HS-27A (cell line): ENCODE measurements around the gene TICAM1.
"Not testable (repeated sequence)": the region's sequence is repeated elsewhere in the genome, so short reads cannot be mapped to it uniquely, and the experiment has no call there.

ENCODE experiments used
- DNase-seq: peaks from one replicate; pipeline ENCODE4 v3.0.0-alpha.2; 2012; ENCODE audit warnings: low read depth, missing footprints

Gene TICAM1

DNA sequence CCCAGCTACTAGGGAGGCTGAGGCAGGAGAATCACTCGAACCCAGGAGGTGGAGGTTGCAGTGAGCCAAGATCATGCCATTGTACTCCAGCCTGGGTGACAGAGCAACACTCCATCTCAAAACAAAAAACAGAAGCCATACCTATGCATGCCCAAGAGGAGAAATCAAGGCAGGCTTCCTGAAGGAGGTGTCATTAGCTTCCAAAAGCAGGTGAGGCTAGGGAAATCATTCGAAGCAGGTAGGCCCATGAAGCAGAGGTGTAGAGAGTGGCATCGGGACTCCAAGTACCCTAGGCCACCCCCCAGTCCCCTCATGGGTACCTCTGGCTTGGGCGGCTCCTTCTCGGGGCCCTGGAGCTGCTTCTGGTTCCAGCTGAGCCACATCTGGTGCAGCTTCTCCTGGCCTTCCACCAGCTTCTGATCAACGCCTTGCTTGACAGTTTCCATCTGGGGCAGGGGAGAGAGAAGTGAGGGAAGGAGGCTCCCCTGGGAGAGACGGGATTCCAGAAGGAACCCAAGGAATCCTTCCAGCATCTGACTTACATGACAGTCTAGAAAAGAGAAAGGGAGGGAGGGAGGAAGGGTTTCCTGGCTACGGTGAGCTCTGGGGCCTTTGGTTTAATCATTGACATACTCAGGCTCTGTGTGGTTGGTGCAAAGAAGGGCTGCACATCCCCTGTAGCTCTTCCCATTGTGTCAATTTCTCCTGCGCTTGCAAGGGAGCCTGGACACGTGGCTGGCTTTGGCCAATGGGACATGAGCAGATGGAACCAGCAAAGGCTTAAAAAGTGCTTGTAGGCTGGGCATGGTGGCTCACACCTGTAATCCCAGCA is 13.1 kb upstream of the TICAM1 start:
- no peak for DNase-seq

DNA sequence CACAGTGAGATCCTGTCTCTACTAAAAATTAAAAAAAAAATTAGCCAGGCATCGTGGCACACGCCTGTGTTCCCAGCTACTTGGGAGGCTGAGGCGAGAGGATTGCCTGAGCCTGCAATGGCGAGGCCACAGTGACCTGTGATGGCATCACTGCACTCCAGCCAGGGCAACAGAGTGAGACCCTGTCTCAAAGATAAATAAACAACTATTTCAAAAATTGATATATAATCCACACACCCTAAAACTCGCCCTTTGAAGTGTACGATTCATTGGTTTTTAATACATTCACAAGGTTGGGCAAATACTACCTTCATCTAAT is 12.1 kb upstream of the TICAM1 start:
- no peak for DNase-seq

DNA sequence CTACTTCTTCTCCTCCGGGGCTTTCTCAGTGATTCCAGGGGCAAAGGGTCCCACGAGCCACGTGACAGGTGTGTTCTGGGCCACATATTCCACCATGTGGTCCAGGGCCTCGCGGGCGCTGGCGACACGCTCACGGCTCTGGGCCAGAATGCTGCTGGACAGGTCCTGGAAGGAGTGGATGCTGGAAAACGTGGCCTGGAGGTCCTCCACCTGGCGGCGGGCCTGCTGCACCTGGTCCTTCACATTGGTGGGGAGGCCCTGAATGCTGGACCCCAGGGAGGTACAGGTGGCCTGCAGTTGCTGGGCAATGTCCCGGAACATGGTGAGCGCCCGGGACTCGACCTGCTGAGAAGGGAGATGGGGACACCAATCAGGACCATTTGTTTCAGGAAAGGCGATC is 7.7 kb upstream of the TICAM1 start:
- no peak for DNase-seq

DNA sequence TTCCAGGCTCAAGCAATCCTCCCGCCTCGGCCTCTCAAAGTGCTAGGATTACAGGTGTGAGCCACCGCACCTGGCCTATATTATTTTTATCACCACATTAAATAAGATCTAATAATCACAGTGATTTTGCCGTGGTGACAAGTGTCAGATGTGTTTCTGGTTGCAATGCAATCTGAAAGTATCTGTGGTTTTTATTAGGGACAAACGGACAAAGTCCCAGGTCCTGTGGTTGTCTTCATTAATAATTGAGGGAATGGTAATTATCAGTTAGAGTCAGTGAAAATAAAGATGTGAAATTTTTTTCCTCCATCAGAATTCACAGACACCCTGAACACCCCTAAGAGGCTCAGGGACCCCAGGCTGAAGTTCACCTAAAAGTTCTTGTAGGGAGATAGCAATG is 1.3 kb upstream of the TICAM1 start:
- no peak for DNase-seq

DNA sequence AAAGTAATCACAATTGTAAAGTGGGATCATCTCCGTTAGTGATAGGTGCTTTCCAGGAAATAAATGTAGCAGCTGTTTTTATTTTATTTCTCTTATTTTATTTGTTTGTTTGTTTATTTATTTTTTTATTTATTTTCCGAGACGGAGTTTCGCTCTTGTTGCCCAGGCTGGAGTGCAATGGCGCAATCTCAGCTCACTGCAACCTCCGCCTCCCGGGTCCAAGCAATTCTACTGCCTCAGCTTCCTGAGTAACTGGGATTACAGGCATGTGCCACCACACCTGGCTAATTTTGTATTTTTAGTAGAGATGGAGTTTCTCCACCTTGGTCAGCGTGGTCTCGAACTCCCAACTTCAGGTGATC is 448 bp upstream of the TICAM1 start:
- DNase-seq = not testable (repeated sequence)

DNA sequence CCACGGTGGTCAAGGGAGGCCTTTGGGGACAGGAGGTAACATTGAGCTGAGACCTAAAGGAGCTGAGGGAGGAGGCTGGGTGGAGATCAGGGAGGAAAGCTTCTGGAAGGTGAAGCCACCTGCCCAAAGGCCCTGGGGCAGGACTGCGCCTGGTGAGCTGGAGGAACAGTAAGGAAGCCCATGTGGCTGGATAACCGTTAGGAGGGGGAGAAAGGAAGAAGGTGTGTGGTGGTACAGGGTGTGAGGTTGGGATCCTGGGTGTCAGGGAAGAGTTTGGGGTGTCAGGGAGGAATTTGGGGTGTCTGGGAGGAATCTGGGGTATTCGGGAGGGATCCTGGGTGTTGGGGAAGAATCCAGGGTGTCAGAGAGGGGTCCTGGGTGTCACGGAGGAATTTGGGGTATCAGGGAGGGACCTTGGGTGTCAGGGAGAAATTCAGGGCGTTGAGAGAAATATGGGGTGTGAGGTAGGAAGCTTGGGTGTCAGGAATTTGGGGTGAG is 695 bp downstream of the TICAM1 start:
- no peak for DNase-seq

DNA sequence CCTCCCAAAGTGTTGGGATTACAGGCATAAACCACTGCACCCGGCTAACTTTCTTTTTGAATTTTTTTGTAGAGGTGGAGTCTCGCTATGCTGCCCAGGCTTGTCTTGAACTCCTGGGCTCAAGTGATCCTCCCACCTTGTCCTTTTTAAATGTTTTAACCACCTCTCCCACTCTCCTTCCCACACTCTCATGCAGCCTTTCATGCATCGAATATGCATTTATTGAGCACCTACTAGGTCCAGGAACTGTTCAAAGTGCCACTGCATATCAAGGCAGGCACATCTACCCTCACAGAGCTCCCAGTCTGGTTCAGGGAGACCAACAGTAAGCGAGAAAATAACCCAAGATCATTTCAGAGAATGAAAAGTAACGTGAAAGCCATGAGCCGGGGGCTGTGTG is 1.2 kb downstream of the TICAM1 start:
- no peak for DNase-seq

DNA sequence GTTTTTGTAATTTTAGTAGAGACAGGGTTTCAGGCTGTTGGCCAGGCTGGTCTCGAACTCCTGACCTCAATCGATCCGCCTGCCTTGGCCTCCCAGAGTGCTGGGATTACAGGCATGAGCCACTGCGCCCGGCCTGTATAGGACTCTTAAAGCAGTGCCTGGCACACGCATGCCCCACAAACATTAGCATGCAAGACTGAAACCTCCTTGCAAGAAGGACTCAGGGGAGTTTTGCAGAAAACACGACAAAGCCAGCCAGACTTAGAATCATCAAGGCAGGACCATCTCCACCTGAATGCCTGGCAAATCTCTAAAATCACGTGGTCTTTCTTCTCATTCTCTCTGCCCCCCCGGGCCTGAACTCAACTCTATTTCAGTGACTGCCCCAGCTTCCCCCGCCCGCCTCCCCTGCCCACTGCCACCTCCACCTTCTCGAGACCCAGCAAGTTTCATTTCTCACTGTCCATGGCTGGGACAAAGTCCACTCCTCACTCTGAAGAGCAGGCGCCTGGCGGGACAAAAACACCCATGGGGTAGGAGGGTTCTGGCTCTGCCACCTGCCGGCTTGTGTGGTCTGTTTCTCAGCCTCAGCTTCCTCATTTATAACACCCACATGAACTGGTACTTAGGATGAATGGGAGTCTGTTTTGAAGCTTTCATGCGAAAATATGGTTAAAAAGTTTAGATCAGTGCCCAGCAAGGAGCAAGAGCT is 2.4 kb downstream of the TICAM1 start:
- no peak for DNase-seq

DNA sequence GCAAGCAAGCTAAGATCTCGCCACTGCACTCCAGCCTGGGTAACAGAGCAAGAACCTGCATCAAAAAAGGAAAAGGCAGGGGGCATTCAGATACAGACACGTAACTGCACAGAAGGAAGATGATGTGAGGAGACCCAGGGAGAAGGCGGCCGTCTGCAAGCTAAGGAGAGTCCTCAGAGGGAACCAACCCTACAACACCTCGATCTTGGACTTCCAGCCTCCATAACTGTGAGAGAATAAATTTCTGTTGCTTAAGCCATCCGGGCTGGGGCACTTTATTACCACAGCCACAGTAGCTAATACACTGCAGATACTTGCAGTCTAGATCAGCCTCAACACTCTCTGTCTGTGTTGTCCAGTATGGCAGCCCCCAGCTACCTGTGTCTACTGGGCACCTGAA is 7.9 kb downstream of the TICAM1 start:
- DNase-seq = no peak

DNA sequence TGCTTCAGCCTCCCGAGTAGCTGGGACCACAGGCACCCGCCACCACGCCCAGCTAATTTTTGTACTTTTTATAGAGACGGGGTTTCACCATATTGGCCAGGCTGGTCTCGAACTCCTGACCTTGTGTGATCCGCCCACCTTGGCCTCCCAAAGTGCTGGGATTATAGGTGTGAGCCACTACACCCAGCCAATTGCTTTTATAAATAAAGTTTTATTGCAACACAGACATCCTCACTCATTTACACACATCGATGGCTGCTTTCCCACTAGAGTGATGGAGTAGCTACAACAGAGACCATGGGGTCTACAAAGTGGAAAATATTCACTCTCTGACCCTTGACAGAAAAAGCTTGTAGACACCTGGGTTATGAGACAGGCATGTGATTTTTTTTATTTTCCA is 9.2 kb downstream of the TICAM1 start:
- not testable (repeated sequence) for DNase-seq

DNA sequence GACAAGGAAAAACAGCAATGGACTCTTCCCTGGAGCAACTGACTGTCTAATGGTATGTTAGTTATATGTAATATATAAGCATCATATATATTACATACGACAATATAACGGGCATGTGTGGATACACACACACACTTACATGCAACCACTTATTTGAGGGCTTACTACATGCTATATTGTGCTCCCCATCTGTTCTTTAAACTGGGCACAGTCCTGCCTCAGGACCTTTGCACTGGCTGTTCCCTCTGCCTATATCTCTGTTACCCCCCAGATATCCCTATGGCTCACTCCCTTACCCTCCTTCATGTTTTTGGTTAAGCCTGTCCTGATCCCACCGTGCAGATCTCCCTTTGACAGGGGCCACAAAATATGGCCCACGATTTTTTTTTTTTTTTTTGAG is 10.2 kb downstream of the TICAM1 start:
- DNase-seq = no peak

DNA sequence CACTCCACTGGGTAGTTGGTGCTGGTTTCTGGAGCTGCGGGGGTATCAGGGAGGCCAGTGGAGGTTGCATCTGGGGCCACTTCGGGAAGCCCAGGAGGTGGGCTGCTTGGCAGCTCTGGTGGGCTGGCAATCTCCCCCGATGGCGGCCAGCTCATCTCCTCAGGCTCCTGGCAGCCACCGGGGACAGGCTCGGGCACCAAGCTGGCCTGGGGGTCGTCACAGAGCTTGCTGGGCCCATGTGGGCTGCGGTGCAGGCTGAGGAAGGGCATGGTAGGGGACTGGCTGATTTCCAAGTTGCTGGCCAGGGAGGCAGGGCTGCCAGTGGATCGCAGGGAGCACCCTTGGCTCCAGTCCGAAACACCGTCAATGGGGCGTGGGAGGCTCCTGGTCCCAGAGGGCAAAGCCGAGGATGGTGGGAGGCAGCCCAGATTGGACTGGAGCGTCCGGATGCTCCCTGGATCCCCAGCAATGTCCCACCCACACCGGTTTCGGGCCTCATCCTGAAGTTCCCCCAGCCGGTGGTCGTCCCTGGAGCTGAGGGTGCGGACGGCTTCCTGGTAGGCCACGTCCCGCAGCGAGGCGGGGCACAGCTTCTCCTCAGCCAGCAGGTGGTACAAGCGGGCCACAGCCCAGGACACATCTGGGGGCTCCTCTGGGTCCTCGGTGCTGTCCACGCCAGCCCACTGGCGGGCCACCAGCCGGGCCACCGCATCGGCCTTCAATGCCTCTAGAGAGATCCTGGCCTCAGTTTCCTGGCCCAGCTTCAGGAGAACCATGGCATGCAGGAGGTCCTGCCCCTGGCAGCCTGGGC is 13.8 kb downstream of the TICAM1 start:
- no peak for DNase-seq

DNA sequence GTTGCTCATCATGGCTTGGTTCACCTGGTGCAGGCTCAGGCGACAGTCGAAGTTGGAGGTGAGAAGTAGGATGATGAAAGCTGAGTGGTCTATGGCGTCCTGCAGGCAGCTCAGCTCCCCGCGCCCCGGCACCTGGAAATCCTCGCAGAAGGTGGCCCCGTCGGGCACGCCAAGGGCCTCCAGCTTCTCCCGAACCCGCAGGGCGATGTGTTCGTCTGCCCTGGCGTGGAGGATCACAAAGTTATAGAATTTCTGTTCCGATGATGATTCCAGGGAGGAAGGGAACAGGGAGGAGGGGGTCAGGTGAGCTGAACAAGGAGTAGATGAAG is 14.6 kb downstream of the TICAM1 start:
- DNase-seq = no peak

DNA sequence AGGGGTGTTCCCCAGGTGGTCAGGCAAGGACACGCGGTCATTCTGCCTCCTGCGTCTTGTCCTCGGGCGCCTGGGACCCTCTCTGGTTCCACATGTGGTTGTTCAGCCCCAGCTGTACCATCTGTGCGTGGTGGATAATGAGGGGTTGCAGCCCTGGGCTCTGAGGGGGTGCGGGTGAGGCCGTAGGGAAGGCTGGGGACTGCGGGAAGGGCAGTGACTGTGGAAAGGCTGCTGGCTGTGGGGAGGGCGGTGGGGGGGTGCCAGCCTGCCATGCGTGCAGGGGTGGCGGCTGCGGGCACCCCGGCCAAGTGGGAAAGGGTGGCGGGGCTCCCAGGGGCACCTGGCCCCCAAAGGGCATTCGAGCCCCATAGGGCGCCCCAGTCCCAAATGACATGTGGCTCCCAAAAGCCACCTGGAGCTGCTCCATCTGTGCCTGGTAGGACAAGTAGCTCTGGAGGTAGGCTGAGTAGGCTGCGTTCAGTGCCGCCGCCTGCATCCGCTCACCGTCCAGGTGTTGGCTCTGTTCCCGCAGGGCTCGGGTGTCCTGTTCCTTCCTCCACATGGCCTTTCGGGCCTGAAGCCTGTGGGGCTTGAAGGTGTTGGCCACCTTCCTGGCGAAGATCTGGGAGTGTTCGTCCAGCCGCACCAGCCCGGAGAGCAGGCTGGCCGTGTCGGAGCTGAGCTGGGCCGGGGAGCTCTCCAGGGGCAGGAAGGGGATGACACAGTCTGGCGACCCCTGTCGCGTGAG is 15.1 kb downstream of the TICAM1 start:
- DNase-seq = no peak

DNA sequence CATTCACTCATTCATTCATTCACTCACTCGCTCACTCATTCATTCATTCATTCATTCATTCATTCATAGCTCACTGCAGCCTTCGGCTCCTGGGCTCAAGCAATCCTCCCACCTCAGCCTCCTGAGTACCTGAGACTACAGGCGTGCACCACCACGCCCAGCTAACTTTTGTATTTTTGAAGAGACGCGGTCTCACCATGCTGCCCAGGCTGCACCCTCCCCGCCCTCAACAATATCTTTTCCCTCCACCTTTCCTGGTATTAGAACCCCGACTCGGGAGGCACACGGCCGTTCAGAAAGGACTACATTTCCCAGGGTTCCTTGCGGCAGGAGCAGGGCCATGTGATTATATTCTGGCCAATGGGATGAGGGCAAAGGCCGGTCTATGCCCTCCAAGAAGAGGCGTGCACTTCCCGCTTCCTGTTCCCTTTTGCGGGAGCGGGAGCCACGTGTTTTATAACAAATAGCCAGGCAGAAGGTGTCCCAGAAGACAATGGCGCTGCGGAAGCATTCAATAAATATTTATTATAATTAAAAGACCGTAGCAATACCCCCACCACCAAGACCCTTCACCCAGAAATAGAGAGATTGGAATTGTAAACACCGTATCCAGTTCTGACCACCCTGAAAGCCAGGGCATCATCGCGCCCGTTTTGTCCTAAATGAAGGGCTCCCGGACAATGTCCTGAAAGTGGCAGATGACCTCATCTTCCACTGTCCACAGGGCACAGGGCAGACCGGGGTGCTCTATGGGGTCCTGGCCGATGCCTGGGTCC is 15.9 kb downstream of the TICAM1 start:
- no peak for DNase-seq

DNA sequence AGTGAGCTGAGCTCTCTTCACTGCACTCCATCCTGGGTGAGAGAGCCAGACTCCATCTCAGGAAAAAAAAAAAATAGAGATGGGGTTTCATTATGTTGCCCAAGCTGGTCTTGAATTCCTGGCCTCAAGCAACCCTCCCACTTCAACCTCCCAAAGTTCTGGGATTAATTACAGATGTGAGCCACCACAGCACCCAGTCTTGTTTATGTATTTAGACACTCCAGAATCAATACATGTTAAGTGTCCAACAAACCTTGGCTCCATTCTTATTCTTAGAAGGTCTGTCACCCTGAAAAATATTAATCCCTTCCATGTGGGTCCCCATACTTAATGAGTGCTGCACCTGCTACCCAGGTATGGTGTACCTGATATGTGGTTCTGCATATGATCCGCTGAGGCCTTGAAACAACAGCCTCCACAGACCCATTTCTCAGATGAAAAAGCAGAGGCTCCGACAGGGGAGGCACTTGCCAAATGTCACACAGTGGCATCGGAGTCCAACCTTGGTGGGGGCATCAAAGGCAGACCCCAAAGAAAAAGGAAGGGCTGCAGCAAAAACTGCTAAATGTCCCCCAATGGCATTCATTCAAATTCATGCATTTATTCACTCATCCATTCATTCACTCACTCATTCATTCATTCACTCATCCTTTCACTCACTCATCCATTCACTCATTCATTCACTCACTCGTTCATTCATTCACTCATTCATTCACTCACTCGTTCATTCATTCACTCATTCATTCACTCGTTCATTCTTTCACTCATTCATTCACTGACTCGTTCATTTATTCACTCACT is 16.7 kb downstream of the TICAM1 start:
- no peak for DNase-seq

DNA sequence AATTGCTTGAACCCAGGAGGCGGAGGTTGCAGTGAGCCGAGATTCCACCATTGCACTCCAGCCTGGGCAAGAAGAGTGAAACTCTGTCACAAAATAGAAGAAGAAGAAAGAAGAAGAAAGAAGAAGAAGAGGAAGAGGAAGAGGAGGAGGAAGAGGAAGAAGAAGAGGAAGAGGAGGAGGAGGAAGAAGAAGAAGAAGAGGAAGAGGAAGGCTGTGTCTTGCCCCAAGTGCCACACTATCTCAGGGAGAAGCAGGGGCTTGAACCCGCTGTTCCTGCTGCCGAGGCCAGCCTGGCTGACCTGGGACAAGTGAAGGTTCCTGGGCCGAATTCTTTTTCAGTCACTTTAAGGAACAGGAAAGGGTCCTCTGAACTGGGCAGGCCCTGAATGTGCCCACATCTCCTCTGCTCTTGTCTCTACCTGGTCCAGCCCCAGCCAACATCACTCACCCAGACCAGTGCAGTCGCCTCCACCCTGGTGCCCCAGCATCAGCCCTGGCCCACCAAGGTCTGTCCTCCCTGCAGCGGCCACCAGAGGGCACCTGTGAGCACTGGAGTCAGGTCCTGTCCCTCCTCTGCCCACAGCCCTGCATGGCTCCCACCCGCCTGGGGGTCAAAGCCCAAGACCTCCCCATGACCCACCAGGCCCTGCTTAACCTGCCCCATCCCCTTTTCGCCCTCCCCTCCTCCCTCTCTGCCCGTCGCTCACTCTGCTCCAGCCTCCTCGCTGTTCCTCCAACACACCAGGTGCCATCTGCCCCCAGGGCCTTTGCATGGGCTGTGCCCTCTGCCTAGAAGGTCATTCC is 20.0 kb downstream of the TICAM1 start:
- DNase-seq = no peak

DNA sequence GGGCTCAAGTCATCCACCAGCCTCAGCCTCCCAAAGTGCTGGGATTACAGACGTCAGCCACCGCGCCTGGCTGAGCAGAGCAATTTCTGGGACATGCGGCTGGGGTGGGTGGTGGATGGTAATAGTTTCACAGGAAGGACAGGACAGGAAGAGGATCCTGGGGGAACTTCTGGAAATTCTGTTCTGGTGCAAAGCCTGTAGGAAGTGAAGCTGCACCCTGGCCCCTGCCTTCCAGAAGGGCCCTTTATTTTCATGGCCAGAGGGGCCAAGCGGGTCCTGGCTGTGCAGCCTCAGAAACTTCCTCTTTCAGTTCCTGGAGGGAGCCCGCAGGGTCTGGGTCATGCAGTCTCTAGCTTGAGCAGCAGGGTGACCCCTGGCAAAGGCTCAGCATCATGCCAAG is 24.3 kb downstream of the TICAM1 start:
- DNase-seq = no peak

DNA sequence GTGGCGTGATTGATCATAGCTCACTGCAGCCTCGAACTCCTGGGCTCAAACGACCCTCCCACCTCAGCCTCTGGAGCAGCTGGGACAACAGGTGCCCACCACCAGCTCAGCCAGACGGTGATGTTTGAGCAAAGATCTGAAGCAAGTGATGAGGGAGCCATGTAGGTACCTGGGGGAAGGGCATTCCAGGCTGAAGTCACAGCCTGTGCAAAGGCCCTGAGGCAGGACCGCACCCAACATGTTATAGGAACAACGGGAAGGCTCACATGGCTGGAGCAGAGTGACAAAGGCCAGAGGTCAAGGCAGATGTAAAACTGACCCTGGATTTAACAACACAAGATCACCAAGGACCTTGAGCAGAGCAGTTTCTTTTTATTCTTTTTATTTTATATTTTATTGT is 25.1 kb downstream of the TICAM1 start:
- DNase-seq = no peak

DNA sequence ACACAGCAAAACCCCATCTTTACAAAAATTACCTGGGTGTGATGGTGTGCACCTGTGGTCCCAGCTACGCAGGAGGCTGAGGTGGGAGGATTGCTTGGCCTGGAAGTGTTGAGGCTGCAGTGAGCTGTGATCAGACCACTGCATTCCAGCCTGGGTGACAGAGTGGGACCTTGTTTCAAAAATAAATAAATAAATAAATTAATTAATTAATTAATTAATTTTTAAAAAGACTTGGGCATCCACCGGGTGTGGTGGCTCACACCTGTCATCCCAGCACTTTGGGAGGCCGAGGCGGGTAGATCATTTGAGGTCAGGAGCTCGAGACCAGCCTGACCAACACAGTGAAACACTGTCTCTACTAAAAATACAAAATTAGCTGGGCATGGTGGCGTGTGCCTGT is 26.4 kb downstream of the TICAM1 start:
- DNase-seq = not testable (repeated sequence)
